Left forelimb (tissue), 1 donor: ENCODE results near the gene PIK3C3.
"Not testable (repeated sequence)": the region's sequence is repeated elsewhere in the genome, so short reads cannot be mapped to it uniquely, and the experiment has no call there.

ENCODE experiments used
- DNase-seq: peaks from one replicate; pipeline ENCODE4 v3.0.0-alpha.2; 2018; ENCODE audit warnings: low spot score

Gene PIK3C3

DNA sequence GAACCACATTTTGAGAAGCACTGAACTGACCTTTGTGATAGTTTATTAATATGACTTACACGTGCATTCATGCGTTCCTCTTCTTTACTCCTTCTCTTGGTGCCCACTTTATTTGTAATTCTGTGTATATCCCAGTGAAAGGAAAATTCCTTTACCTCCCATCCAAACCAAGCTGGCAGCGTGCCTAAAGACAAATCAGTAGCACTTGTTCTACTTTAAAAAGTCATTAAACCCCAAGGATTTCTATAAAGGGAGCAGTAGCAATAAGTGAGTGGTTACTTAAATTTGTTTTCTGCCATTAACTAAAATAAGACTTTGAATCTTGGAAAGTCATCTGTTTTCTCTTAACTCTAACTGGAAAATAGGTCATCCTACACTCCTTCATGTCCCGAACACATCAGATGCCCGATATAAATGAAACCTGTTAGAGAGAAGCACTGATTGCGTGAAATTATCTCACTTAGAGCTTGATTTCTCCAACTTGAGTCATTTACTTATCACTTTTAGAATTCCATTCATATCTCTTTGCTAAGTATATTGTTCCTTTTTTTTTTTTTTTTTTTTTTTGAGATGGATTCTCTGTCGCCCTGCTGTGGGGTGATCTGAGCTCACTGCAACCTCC, 10.7 kb downstream of the PIK3C3 start:
- no peak for DNase-seq

DNA sequence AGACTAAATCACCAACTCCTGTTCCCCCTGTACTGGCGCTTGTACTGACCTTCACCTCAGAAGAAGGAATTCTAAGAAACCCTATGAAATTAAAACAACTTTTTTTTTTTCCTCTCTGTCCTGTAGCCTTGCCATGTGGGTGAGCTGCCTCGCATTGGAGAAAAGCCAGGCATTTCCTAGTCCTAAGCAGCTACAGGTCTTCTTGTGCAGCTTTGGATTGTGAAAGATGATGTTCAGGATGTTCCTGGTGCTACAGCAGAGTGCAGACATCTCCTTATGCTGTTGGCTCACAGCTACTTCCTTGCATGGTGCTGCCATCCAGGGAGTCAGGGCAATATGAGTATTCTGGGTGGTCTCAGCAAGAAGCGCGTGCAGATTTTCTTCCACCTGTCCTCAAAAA, 11.9 kb downstream of the PIK3C3 start:
- DNase-seq: no peak

DNA sequence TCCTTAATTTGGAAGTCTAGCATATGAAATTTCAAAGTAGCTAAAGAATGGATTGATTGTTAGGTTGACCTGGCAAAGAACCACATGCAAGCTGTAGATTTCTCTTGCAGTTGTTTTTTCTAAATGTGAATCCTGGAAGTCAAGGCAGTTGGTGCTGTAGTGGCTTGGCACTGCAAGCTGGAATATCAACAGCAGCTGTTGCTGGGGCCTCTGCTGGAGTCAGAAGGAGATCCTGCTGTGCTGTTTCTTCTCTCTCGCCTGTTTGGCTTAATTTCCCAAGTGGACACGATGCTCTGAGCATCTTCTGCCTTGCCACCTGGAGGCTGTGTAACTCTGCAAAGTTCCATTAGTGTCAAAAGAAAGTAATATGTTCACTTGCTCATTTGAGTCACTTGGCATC, 12.6 kb downstream of the PIK3C3 start:
- no peak for DNase-seq

DNA sequence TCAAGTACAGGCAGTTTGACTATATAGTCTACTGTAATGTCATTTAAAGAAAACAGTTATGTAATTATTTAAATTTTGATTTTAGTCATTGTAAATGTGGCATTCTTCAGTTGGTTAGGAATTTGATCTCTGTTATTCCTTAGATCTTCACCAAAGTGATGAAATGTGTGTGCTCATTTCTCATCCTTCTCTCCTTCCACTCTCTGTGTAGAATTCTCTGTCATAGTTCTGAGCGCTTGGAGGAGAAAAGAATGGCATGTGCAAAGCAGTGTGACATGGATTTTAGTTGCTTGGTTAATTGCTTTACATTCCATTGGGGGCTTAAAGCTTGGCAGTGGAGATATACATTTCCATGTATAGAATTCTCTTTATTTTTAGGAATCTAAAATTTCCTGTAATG, 14.8 kb downstream of the PIK3C3 start:
- DNase-seq: no peak

DNA sequence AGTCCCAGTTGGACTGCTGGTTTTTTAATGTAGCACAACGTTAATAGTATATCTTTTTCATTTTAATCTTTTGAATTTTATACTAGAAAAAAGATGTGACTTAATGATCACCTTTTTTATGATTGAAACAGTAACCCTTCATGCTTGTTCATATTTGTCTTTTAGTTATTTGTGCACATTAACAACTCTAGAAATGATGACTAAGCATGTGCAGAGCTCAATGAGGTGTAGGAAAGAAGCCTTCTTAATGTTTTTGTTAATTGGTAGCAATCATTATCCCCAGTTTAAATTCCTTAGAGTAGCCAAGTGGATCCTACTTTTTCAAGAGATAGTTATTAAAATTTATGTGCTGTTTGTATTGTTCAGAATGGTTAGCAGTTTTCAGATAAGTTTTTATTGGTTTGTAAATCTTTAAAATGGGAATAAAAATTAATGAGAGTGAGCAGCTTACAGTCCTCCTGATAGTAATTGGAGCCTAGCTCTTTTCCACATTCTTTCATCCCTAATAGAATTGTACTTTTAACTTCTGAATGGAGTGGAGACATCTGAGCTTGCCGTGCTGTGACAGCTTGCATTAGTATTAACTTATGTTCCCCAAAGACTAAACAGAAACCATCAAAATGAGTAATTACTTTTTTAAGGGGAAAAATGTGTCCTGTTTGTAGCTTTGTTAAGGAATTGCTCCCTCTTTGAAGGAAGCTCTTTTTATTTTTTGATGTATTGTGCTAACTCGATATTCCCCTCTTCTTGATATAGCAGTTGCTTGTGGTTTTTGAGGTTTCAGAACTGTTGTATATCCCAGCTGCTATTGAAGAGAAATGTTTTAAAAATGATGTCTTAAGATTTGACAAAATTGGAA, 17.3 kb downstream of the PIK3C3 start:
- no peak for DNase-seq

DNA sequence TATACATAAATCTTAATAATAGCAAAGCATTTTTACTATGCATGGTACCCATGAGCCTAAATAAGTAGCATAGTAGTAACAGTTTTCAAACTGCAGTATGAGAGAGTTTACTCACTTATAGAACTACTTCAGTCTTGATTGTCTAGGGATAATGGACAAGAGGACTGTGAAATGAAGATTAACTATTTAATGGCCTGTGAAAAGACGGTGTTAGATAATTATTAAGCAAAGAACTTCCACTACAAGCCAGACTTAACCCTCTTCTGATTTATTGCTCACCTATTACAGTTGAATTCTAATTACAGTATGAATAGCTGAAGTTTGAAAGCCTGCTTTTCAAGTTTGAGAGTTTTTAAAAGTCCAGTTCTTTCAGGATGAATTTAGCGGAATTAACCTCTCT, 18.9 kb downstream of the PIK3C3 start:
- no peak for DNase-seq

DNA sequence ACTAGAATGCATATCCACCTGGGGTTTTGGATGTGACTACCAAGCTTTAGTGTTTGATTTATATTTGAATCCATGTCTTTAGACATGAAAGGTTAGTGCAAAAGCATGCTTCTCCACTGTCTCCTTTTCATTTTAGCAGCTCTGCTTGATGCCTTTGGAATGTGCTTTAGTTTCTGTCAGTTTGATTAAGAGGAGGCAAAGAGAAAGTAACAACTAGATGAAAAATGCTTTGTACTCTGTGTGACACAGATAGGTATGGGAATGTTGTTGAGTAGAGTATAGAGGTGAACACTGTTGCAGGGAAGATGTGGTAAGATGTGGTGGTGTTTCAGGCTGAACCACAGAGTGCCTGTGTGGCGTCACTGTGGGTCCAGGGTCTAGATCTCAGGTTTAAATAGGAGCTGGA, 19.8 kb downstream of the PIK3C3 start:
- DNase-seq: no peak

DNA sequence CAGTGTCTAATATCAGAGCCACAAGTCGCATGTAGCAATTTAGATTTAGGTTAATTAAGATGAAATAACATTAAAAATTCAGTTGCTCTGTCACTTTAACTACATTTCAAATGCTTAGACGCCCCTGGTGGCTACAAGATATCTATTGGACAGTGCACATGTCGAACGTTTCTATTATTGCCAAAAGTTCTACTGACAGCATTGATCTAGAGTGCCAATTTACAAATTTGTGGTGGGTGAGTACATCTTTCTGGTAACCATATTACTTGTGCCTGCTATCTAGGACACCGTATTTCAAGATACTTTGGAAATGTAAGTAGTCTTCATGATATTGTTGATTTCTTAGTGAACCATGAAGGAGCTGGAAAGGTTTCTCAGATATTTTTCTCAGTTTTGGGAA, 20.2 kb downstream of the PIK3C3 start:
- no peak for DNase-seq

DNA sequence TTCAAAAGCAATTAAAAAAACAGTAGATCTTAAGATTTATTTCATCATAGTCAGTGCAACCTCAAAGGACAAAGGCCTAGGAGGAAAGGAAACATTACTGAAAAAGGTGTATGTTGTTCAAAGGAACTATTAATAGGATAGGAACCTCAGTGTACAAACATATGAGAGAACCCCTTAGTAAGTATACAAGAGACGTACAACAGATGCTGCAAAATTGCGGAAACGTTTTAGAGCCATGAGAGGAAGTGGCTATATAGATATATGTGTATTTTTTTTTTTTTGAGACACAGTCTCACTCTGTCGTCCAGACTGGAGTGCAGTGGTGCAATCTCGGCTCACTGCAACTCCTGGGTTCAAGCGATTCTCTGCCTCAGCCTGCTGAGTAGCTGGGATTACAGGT, 22.2 kb downstream of the PIK3C3 start:
- DNase-seq: no peak

DNA sequence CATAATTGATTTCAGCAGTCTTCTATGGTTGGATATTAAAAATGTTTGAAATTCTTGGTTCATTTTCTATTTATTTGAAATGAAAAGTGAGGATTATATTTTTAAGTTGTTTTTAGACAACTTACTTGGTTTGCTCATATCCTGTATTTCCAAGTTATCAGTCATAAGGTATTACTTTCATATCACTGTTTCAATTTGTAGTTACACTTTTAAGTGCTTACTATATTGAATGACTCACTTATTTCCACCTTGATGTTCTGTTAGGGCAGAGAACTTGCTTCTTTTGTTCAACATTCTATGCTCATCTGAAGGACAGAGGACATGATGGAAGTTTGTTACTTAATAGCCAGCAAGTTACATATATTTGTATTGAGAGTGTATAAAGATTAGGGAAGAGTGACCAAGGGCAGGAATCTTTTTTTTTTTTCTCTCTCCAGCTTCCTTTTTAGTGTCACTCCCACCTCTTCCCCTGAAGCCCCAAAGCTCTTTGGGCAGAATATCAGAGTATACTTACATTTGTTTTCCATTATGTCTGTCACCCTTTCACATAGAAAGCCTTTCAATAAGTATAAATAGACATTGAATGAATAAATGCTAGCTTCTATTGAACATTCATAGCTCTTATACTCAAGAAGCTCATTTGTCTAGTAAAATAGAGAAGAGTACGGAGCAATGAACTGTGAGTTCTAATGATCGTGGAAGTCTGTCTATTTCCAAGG, 28.1 kb downstream of the PIK3C3 start:
- no peak for DNase-seq

DNA sequence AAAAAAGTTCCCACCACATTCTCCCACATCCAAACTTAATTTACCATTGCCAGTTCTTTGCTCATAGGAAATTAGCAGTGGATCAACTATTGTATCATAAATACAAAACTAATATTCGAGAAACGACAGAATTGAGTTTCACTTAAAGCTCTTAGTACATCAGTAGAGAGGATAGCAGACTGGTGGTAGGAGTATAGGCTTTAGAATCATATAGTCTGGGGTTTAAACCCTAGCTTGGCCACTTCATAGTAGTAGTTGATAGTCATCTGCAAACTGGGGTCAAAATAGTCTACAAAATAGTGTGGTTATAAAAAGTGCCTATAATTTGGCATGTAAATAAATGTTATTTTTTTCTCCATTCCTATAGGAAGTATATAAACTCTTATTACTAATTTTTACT, 30.9 kb downstream of the PIK3C3 start:
- DNase-seq: no peak

DNA sequence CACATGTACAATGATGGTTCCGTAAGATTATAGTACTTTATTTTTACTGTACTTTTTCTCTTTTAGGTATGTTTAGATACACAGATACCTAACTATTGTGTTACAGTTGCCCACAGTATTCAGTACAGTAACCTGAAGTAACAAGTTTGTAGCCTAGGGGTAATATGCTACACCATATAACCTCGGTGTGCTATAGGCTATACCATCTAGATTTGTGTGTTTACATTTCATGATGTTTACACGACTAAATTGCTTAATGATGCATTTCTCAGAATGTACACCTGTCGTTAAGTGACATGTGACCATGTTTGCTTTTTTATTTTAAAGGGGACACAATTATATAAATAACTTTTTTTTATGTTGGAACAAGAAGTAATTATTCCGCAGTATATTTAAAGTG, 34.5 kb downstream of the PIK3C3 start:
- no peak for DNase-seq

DNA sequence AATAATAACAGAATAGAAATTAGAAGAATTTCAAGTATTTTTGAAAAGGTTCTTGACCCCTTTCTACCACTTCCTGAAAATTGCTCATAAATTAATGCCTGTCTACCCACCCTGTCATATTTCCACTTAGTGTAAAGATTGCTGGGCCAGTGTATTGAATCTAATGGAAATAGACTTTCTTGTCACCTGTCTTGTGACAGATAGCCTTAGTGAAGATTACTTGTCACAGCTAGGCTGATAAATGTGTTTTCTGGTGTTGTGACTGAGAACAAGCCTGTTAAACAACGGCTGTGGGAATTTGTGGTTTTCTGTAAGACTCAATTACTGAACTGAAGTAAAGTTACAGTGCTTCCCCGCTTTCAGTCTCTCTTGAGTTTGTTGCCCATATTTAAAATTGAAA, 37.0 kb downstream of the PIK3C3 start:
- no peak for DNase-seq

DNA sequence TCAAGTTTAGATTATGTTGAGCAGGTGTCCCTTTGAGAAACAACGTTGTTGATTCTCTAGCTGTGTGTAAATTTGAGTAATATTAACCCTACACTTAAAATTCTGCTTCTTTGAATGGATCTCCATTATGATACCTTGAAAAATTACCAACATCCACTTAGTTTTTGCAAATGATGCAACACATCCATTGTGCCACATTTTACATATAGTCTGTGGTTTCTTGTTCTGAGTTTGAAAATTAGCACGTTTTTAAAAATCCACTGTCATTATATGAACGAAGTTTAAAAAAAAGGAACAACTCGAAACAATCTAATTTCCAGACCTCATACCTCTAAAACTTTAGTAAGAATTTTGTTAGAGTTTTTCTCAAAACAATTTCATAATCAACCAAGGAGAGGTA, 37.7 kb downstream of the PIK3C3 start:
- no peak for DNase-seq

DNA sequence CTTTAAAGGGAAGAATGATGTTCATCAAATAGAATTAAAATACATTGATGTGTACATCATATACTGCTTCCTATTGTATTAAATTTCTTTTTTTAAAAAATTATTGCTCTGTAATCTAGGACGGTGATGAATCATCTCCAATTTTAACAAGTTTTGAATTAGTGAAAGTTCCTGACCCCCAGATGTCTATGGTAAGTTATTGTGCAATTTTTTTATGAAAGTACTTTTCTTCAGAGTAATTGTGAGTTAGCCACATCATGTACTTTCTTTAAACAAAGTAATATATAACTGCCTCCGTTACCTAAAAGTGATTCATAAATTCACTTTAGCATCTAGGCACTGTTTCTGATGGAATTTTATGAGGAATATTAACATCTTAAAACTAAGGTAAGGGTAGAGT, 38.1 kb downstream of the PIK3C3 start:
- DNase-seq: no peak

DNA sequence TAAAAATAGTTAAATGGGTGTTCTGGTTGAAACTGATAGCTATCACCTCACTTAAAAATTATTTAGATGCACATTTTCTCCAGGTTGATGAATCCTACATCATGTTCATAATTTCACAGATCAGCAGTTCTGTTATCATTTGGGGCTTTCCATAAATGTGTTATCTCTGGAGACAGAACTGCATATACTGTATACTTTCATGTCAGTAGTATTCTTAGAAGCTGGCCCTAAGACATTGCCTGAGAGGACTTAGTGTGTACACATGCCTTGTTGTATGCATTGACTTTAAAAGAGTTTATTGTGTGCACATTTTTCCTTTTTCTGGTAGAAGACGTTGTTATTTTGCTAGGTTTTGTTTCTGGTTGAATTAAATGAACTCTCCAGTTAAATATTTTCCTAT, 41.0 kb downstream of the PIK3C3 start:
- no peak for DNase-seq

DNA sequence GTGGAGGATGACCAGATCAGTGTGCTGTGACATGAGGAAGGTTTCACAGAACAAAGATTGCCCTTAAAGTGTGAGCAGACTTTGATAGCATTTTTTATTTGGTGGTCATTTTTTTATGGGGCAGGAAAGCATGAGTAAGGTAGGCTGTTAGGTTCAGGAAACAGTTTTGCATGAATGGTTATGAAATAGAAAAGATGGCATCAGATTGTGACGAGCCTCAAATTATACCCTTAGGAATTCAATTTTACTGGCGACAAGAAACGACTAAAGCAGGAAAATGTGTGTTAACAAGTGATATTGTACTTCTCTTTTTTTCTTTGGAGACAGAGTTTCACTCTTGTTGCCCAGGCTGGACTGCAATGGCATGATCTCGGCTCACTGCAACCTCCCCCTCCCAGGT, 44.7 kb downstream of the PIK3C3 start:
- DNase-seq: no peak

DNA sequence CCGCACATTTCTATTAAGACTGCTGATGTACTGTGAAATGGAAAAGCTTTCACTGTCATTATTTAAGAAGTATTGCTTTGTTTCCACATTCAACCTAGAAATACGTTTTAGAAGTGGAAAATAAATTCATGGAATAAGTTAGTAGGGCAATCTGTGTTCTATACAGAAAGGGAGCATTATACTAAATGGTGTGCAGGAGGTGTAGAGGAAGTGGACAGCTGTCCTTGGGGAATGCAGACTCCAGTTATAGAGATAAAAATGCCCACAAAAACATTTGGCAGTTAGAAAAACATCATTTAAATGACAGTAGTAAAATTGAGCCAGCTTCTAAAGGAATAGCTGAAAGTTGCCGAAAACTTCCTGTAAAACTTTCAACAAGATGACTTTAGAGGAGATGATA, 46.8 kb downstream of the PIK3C3 start:
- DNase-seq: no peak

DNA sequence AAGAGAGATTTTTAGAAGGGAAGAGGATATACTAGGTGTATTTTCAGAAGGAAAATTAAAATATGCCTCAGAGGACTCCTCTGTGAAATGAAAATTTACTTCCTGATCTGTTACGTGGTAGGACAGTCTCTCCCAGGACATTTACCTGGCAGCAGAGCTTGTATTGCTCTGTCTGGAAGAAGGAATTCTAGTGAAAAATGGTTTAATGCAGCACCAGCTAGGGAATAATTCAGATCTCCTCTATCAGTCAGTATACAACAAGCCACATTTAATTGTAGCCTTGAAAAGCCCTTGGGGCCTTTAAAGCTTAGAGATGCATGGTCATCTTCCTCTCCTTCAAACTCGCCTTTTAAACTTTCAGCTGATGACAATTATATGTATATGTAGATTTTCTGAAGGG, 49.6 kb downstream of the PIK3C3 start:
- DNase-seq: no peak

DNA sequence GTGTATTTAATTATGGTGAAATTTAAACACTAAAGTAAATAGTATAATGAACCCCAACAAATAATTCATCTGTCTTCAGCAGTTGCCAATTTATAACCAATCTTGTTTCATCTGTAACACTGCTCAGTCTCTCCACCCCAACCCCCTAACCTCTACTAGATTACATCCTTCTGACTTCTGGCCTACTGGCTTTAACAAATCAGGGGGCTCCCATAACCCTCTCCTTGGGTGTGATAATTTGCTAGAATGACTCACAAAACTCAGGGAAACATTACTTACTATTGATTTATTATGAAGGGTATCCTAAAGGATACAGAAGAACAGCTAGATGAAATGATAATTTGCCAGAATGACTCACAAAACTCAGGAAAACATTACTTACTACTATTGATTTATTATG, 50.7 kb downstream of the PIK3C3 start:
- DNase-seq: no peak

DNA sequence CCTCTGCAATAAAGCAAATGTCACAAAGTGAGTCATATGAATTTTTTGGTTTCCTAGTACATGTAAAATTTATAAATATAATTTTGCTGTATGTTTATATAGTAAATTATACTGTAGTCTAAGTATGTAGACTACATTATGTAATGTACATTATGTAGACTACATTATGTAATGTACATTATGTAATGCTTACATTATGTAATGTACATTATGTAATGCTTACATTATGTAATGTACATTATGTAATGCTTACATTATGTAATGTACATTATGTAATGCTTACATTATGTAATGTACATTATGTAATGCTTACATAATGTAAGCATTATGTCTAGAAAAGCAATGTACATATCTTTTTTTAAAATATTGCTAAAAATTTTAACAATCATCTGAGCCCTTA, 54.4 kb downstream of the PIK3C3 start:
- not testable (repeated sequence) for DNase-seq

DNA sequence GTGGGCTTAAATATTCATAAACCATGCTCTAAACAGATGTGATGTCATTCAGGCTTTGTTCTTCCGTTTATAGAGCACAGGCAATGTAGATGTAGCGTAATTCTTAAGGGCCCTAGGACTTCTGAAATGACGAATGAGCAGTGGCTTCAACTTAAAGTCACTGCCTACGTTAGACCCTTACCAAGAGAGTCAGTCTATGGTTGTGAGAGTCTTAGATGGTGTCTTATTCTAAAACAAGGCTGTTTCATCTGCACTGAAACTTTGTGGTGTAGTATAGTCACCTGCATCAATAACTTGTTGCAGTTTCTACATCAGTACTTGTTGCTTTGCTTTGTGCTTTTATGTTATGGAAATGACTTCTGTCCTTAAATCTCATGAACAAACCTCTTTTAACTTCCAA, 56.0 kb downstream of the PIK3C3 start:
- DNase-seq: no peak

DNA sequence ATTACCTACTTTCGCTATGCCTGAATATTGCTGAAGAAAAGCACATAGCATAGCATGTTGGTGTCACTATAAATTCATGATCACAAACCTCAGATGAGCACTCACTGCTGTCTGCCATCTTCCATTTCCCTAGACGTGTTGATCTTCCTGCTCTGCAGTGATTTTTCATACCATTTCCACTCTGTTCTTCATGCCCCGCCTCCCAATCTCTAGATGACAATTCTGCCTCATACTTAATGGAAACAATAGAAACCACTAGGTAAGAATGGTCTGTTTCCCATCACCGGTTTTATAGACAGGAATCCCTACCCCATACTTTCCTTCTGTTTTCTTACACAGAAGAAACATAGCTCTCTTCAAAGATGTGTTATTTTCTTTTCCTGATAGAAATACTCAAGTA, 63.8 kb downstream of the PIK3C3 start:
- DNase-seq: no peak
